Spleen (tissue), 13 donors: ENCODE measurements around the gene FARP1. TPM values are rescaled to one million over a fixed set of nuclear protein-coding genes. Genes with fewer than 3 reads are reported as not detected.

ENCODE experiments used
- DNase-seq: peaks from one replicate; pipeline ENCODE4 v3.0.0-alpha.2; 2020
- H3K27ac ChIP-seq, 8 donors: fragments of 200-600 bp; sonication (generic) in 7 of 8; 1 replicate in 4 of 8; 2 replicates in 4 of 8; pipeline versions ENCODE4 v1.5.0 to v1.8.0; 2016 to 2021; ENCODE audit warnings: inconsistent platforms in 4 of 8, mild to moderate bottlenecking in 4 of 8, moderate library complexity in 1 of 8
- H3K27me3 ChIP-seq, 7 donors: fragments of 200-600 bp; sonication (generic) in 6 of 7; replicated peaks in 1 of 7; 1 replicate in 4 of 7; 2 replicates in 3 of 7; pipeline versions ENCODE4 v1.5.0 to v1.8.0; 2016 to 2021; ENCODE audit warnings: inconsistent platforms in 3 of 7, mild to moderate bottlenecking in 1 of 7
- H3K36me3 ChIP-seq, 6 donors: fragments of 200-600 bp; sonication (generic) in 5 of 6; 1 replicate in 4 of 6; 2 replicates in 2 of 6; pipeline versions ENCODE4 v1.5.0 to v1.8.0; 2016 to 2021; ENCODE audit warnings: inconsistent platforms in 2 of 6
- H3K4me1 ChIP-seq, 6 donors: fragments of 200-600 bp; sonication (generic) in 5 of 6; 1 replicate in 3 of 6; 2 replicates in 3 of 6; pipeline versions ENCODE4 v1.5.0 to v1.8.0; 2016 to 2021; ENCODE audit warnings: inconsistent platforms in 3 of 6
- H3K4me3 ChIP-seq, 8 donors: fragments of 200-600 bp; sonication (generic) in 7 of 8; 1 replicate in 4 of 8; 2 replicates in 4 of 8; pipeline versions ENCODE4 v1.5.0 to v1.8.0; 2016 to 2021; ENCODE audit warnings: inconsistent platforms in 4 of 8, mild to moderate bottlenecking in 4 of 8, moderate library complexity in 2 of 8
- H3K9me3 ChIP-seq, 8 donors: fragments of 200-600 bp; sonication (generic) in 7 of 8; 1 replicate in 4 of 8; 2 replicates in 4 of 8; pipeline versions ENCODE4 v1.5.0 to v1.8.0; 2016 to 2021; ENCODE audit warnings: inconsistent platforms in 4 of 8
- POLR2A ChIP-seq, 3 donors: fragments of 450-650 bp; IDR thresholded peaks; one replicate each; pipeline ENCODE4 v1.5.1; 2017; ENCODE audit warnings: antibody characterized with exemption in 3 of 3, mild to moderate bottlenecking in 1 of 3
- POLR2AphosphoS5 ChIP-seq, 3 donors: sonication (generic); formaldehyde crosslinking; IDR thresholded peaks; one replicate each; pipeline ENCODE4 v1.5.1; 2017; ENCODE audit warnings: antibody characterized with exemption in 3 of 3
- WGBS, 5 donors: extraction: QIAGEN DNeasy Blood & Tissue Kit in 3 of 5; methylation state at CpG; one replicate each; pipeline versions ENCODE4 v1.1.5 to v1.1.7; 2013 to 2018; 5-methylcytosine and 5-hydroxymethylcytosine counted together
- intact Hi-C: fragments of 100-400 bp; cut with DNase I; formaldehyde crosslinking; loops from one replicate; pipeline ENCODE4 v1.15.0; 2023; ENCODE audit warnings: low total_unique reads
- long read RNA-seq, 2 donors: transcript quantifications; one replicate each; lab custom pipeline, GENCODE V29; 2026
- polyA plus RNA-seq, 3 donors: library from polyadenylated mRNA; stranded (reverse); fragments of 200-250 nt; gene quantifications; one replicate each; pipeline ENCODE4 v1.2.1, GENCODE V29; 2013
- total RNA-seq, 7 donors: library from RNA; depleted of rRNA in 3 of 7; stranded (reverse); fragments of >200 nt in 3 of 7; fragmentation: NEBNext Ultra II Directional in 4 of 7; extraction: Animal tissue kit (Norgen Biotek cat#: 25700) in 4 of 7; gene quantifications; one replicate each; pipeline versions ENCODE4 v1.1.0 to v1.2.1, GENCODE V29; 2016 to 2021
- TF ChIP-seq, protein P1 (sequence below), 11 experiments: fragments of 200-600 bp in 7 of 11; fragments of 450-650 bp in 4 of 11; sonication (generic) in 4 of 11; IDR thresholded peaks in 8 of 11; conservative IDR thresholded peaks in 3 of 11; 1 replicate in 7 of 11; 2 replicates in 4 of 11; pipeline versions ENCODE4 v1.4.0 to v1.8.0; 2016 to 2021; ENCODE audit warnings: antibody characterized with exemption in 11 of 11, inconsistent platforms in 4 of 11, mild to moderate bottlenecking in 1 of 11
- donor health status: healthy with polysubstance abuse.
- donor health status: DM: no; HTN: no; CAD: no; lungs with moderate emphysema.
- donor health status: DM: no; HTN: no; CAD: no.
- donor health status: Bipolar disorder and iron deficiency.
- donor health status: healthy.
- donor health status: DM: no; HTN: no; CAD: no.
- donor health status: DM: yes; HTN: yes; CAD: no.

The FARP1 gene, protein sequence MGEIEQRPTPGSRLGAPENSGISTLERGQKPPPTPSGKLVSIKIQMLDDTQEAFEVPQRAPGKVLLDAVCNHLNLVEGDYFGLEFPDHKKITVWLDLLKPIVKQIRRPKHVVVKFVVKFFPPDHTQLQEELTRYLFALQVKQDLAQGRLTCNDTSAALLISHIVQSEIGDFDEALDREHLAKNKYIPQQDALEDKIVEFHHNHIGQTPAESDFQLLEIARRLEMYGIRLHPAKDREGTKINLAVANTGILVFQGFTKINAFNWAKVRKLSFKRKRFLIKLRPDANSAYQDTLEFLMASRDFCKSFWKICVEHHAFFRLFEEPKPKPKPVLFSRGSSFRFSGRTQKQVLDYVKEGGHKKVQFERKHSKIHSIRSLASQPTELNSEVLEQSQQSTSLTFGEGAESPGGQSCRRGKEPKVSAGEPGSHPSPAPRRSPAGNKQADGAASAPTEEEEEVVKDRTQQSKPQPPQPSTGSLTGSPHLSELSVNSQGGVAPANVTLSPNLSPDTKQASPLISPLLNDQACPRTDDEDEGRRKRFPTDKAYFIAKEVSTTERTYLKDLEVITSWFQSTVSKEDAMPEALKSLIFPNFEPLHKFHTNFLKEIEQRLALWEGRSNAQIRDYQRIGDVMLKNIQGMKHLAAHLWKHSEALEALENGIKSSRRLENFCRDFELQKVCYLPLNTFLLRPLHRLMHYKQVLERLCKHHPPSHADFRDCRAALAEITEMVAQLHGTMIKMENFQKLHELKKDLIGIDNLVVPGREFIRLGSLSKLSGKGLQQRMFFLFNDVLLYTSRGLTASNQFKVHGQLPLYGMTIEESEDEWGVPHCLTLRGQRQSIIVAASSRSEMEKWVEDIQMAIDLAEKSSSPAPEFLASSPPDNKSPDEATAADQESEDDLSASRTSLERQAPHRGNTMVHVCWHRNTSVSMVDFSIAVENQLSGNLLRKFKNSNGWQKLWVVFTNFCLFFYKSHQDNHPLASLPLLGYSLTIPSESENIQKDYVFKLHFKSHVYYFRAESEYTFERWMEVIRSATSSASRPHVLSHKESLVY
- total RNA-seq, result 10 to 100 TPM; 26.5 to 60.9 (median 43.7) TPM
- 1 to 10 TPM; 3.7 to 6.5 (median 5.0) TPM for polyA plus RNA-seq
- long read RNA-seq, donor 1, full-length matches to known transcripts, result 4 of 80 reads
- long read RNA-seq, donor 1, partial matches to known transcripts, result 51 of 80 reads
- long read RNA-seq, donor 1, other reads (novel, unspliced or antisense), result 25 of 80 reads
- long read RNA-seq, donor 2, full-length matches to known transcripts, result 4 of 4 reads
- long read RNA-seq, donor 2, partial matches to known transcripts, result 0 of 4 reads
- long read RNA-seq, donor 2, other reads (novel, unspliced or antisense), result 0 of 4 reads

DNA sequence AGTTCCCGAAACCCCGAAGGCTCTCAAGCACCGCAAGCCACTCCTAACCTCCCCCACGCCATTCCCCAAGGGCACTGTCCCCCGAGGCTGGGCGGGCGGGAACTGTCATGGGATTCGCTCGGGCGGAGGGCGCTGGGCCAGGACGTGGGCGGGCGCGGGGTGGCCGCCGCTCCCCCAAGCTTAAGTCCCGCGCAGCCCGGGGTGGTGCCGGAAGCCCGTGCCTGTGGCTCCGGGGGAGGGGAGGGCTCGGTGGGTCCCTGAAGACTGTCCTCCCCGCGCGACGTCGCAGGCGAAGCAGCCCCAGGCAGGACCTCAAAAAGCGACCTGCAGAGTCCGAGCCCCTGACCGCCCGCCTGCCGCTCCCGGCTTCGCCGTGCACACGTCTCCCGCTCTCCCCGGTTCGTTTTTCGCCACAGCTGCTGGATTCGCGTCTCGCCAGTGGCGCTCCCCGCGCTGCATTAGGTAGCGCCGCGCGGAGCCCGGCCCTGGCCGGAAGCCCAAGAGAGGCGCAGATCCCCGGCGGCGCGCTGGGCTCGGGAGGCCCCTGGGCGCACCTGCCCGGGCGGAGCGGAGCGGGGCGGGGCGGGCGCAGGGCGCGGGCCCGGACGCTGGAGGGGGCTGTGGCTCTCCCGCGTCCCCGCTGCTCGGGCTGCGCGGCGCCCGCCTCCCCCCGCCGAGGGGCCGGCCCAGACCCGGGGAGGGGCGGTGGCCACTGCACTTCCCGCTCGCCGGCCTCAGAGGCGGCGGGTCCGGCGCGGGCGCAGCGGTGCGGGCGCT is at the start of gene FARP1:
FARP1 (plus strand) TSS at position 715 of the 777 bp plus-strand sequence. CDS start 70,149 bp downstream, outside the sequence.
- no peaks in the 10 kb centered on the region for H3K36me3 ChIP-seq
- WGBS, 5 donors, result 1% methylated on average over 13 to 98 of the region's 98 CpGs
- no peaks in the 10 kb centered on the region for H3K9me3 ChIP-seq
- TF ChIP-seq POLR2A (IDR thresholded peaks at IDR 0.05) (no peak), POLR2AphosphoS5 (IDR thresholded peaks at IDR 0.05) (peak; percentile 16 to 65 (median 57))
- TF ChIP-seq, protein P1, sequence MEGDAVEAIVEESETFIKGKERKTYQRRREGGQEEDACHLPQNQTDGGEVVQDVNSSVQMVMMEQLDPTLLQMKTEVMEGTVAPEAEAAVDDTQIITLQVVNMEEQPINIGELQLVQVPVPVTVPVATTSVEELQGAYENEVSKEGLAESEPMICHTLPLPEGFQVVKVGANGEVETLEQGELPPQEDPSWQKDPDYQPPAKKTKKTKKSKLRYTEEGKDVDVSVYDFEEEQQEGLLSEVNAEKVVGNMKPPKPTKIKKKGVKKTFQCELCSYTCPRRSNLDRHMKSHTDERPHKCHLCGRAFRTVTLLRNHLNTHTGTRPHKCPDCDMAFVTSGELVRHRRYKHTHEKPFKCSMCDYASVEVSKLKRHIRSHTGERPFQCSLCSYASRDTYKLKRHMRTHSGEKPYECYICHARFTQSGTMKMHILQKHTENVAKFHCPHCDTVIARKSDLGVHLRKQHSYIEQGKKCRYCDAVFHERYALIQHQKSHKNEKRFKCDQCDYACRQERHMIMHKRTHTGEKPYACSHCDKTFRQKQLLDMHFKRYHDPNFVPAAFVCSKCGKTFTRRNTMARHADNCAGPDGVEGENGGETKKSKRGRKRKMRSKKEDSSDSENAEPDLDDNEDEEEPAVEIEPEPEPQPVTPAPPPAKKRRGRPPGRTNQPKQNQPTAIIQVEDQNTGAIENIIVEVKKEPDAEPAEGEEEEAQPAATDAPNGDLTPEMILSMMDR (IDR thresholded peaks at IDR 0.05 in 8 of 11, conservative IDR thresholded peaks at IDR 0.05 in 3 of 11), result peak in 6 of 11 experiments; percentile 31 to 56 (median 44)
- intact Hi-C loops, result no loop called here
- DNase-seq, result peak; percentile 86
- peak within 1 kb of the TSS; percentile 45 to 78 (median 54) for H3K4me3 ChIP-seq
- peak within 1 kb of the TSS in 7 of 8 donors; percentile 41 to 81 (median 73) for H3K27ac ChIP-seq
- H3K4me1 ChIP-seq, result peaks cover 14 to 35% (median 26%) of the 10 kb centered on the region in 6 donors
- H3K27me3 ChIP-seq, result peaks cover 0 to 67% (median 16%) of the 10 kb centered on the region in 7 donors

DNA sequence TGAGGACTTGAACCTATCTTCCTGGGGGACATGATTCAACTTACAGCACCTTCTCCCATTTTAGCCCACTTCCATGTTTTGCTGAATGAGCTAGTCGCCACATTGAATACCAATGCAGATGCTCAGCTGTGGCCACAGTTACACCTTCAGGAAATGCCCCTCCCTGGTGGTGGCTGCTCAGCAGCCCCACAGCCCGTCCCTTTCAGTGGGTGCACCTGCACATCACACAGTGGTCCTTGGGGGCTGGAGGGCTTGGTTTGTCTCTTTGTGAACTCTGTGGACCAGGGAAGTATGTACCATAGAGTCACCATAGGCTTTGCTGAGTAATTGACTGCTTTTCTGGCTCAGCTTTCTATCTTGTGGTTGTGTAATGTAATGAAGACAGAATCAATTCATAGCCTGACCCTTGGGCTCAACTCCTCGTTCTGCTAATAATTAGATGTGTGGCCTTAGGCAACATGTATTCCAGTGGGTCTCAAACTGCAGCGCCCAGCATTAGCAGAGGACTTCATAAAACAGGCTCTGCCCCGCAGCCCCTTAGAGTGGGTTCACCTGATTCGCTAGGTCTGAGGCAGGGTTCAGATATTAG is 48.1 kb upstream of the FARP1 start:
- intact Hi-C loops, result no loop called here
- no peak for DNase-seq
- WGBS, 5 donors, result 57 to 86% (median 78%) methylated on average over 6 of the region's 6 CpGs

DNA sequence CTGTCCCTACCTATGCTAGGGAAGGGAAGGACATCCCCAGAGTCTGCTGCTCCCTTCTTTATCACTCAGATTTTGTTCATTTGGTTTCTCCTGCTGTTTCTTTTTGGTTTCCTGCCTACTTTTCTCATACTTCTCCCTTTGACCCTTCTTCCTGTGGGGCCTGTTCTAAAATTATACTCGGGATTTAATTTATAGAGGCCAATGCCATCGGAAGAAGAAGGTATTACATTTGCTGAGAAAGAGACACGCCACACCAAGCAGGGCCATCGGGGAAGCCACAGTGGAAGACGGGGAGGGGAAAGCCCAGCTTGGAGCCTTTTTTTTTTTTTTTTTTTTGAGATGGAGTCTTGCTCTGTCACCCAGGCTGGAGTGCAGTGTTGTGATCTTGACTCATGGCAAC is 46.8 kb upstream of the FARP1 start:
- intact Hi-C loops, result no loop called here
- Histone ChIP-seq H3K4me3 (no peak overlapping the region), H3K4me1 (no peaks in the 10 kb centered on the region)

More for the DNA sequence above, 48.1 kb upstream of the FARP1 start:
- no peak overlapping the region for H3K27ac ChIP-seq
- H3K4me3 ChIP-seq, result no peak overlapping the region
- TF ChIP-seq, protein P1 (IDR thresholded peaks at IDR 0.05 in 8 of 11, conservative IDR thresholded peaks at IDR 0.05 in 3 of 11), result no peak
- TF ChIP-seq POLR2AphosphoS5 (IDR thresholded peaks at IDR 0.05) (no peak), POLR2A (IDR thresholded peaks at IDR 0.05) (no peak)
- no peaks in the 10 kb centered on the region for H3K4me1 ChIP-seq
- H3K9me3 ChIP-seq, result peaks cover 0 to 17% (median 5%) of the 10 kb centered on the region in 8 donors
- no peaks in the 10 kb centered on the region for H3K36me3 ChIP-seq
- H3K27me3 ChIP-seq, result no peaks in the 10 kb centered on the region

More for the DNA sequence above, 46.8 kb upstream of the FARP1 start:
- WGBS, 5 donors, result 32 to 56% (median 47%) methylated on average over 5 of the region's 5 CpGs
- H3K36me3 ChIP-seq, result no peaks in the 10 kb centered on the region
- no peaks in the 10 kb centered on the region for H3K27me3 ChIP-seq
- H3K9me3 ChIP-seq, result peaks cover 0 to 13% (median 5%) of the 10 kb centered on the region in 8 donors
- TF ChIP-seq POLR2AphosphoS5 (IDR thresholded peaks at IDR 0.05) (no peak), POLR2A (IDR thresholded peaks at IDR 0.05) (no peak)
- TF ChIP-seq, protein P1 (IDR thresholded peaks at IDR 0.05 in 8 of 11, conservative IDR thresholded peaks at IDR 0.05 in 3 of 11), result no peak
- no peak overlapping the region for H3K27ac ChIP-seq
- DNase-seq, result no peak
